Measurements from ENCODE around the gene RNF5.

Gene RNF5

GRCh38 chr6:32146287-32146686, 31.9 kb upstream of the RNF5 start:
- peaks cover 11% of the 10 kb centered on the region; the same call in 1 of the 2 replicates for H3K4me1 ChIP-seq (ENCODE audit: insufficient read depth, low read length)
- no peaks in the 10 kb centered on the region for H3K36me3 ChIP-seq (ENCODE audit: insufficient read depth, low read length)
- WGBS: 77% methylated on average over 1 of the region's 1 CpG
- H3K27me3 ChIP-seq (ENCODE audit: insufficient read depth, low read length): peaks cover 15% of the 10 kb centered on the region
- H3K27ac ChIP-seq (ENCODE audit: low read depth, low read length): no peak overlapping the region
- H3K9ac ChIP-seq (ENCODE audit: low read depth, low read length): peak overlapping the region; percentile 24; the same call in 1 of the 2 replicates
- H3K9me3 ChIP-seq (ENCODE audit: insufficient read depth, low read depth, low read length): no peaks in the 10 kb centered on the region
- H3K4me3 ChIP-seq (ENCODE audit: low read length): no peak overlapping the region; the same call in 1 of the 2 replicates

GRCh38 chr6:32146687-32147086, 31.5 kb upstream of the RNF5 start:
- H3K4me3 ChIP-seq (ENCODE audit: low read length): no peak overlapping the region; the same call in 1 of the 2 replicates
- H3K36me3 ChIP-seq (ENCODE audit: insufficient read depth, low read length): no peaks in the 10 kb centered on the region
- H3K27ac ChIP-seq (ENCODE audit: low read depth, low read length): no peak overlapping the region
- WGBS: 39% methylated on average over 4 of the region's 4 CpGs
- no peaks in the 10 kb centered on the region for H3K9me3 ChIP-seq (ENCODE audit: insufficient read depth, low read depth, low read length)
- peaks cover 17% of the 10 kb centered on the region for H3K27me3 ChIP-seq (ENCODE audit: insufficient read depth, low read length)
- peak overlapping the region; percentile 24; the same call in 1 of the 2 replicates for H3K9ac ChIP-seq (ENCODE audit: low read depth, low read length)
- H3K4me1 ChIP-seq (ENCODE audit: insufficient read depth, low read length): peaks cover 11% of the 10 kb centered on the region; the same call in 1 of the 2 replicates

GRCh38 chr6:32147401-32148132, 30.6 kb upstream of the RNF5 start:
- Histone ChIP-seq H3K9me3 (ENCODE audit: insufficient read depth, low read depth, low read length) (no peaks in the 10 kb centered on the region), H3K4me3 (ENCODE audit: low read length) (no peak overlapping the region), H3K9ac (ENCODE audit: low read depth, low read length) (no peak overlapping the region), H3K27ac (ENCODE audit: low read depth, low read length) (no peak overlapping the region), H3K36me3 (ENCODE audit: insufficient read depth, low read length) (no peaks in the 10 kb centered on the region), H3K4me1 (ENCODE audit: insufficient read depth, low read length) (peaks cover 18% of the 10 kb centered on the region), H3K27me3 (ENCODE audit: insufficient read depth, low read length) (peaks cover 24% of the 10 kb centered on the region)
- WGBS: 98% methylated on average over 4 of the region's 4 CpGs

- H3K27me3 ChIP-seq (ENCODE audit: insufficient read depth, low read length): peaks cover 24% of the 10 kb centered on the region
- WGBS: 89% methylated on average over 38 of the region's 39 CpGs
- no peaks in the 10 kb centered on the region for H3K36me3 ChIP-seq (ENCODE audit: insufficient read depth, low read length)
- no peak overlapping the region for H3K27ac ChIP-seq (ENCODE audit: low read depth, low read length)
- no peaks in the 10 kb centered on the region for H3K9me3 ChIP-seq (ENCODE audit: insufficient read depth, low read depth, low read length)
- no peak overlapping the region for H3K9ac ChIP-seq (ENCODE audit: low read depth, low read length)
- peaks cover 19% of the 10 kb centered on the region for H3K4me1 ChIP-seq (ENCODE audit: insufficient read depth, low read length)
- peak overlapping the region; percentile 31; the same call in 1 of the 2 replicates for H3K4me3 ChIP-seq (ENCODE audit: low read length)
These were observed 29.7 kb upstream of the RNF5 start for GRCh38 chr6:32148289-32149091.

GRCh38 chr6:32149092-32149755, 29.0 kb upstream of the RNF5 start:
- Histone ChIP-seq H3K4me1 (ENCODE audit: insufficient read depth, low read length) (peaks cover 19% of the 10 kb centered on the region), H3K27me3 (ENCODE audit: insufficient read depth, low read length) (peaks cover 24% of the 10 kb centered on the region), H3K9me3 (ENCODE audit: insufficient read depth, low read depth, low read length) (no peaks in the 10 kb centered on the region), H3K9ac (ENCODE audit: low read depth, low read length) (no peak overlapping the region), H3K27ac (ENCODE audit: low read depth, low read length) (no peak overlapping the region), H3K36me3 (ENCODE audit: insufficient read depth, low read length) (no peaks in the 10 kb centered on the region), H3K4me3 (ENCODE audit: low read length) (no peak overlapping the region)
- 95% methylated on average over 47 of the region's 47 CpGs for WGBS

GRCh38 chr6:32149932-32150870, 28.0 kb upstream of the RNF5 start:
- Histone ChIP-seq H3K4me1 (ENCODE audit: insufficient read depth, low read length) (peaks cover 19% of the 10 kb centered on the region), H3K4me3 (ENCODE audit: low read length) (peak overlapping the region; percentile 47), H3K9ac (ENCODE audit: low read depth, low read length) (no peak overlapping the region), H3K9me3 (ENCODE audit: insufficient read depth, low read depth, low read length) (no peaks in the 10 kb centered on the region), H3K27ac (ENCODE audit: low read depth, low read length) (no peak overlapping the region), H3K27me3 (ENCODE audit: insufficient read depth, low read length) (peaks cover 24% of the 10 kb centered on the region), H3K36me3 (ENCODE audit: insufficient read depth, low read length) (no peaks in the 10 kb centered on the region)
- whole genome bisulfite sequencing: 52% methylated on average over 55 of the region's 55 CpGs

GRCh38 chr6:32151181-32151862, 26.9 kb upstream of the RNF5 start:
- Histone ChIP-seq H3K36me3 (ENCODE audit: insufficient read depth, low read length) (peaks cover 5% of the 10 kb centered on the region), H3K9me3 (ENCODE audit: insufficient read depth, low read depth, low read length) (no peaks in the 10 kb centered on the region), H3K4me3 (ENCODE audit: low read length) (no peak overlapping the region; the same call in none of the 2 replicates), H3K4me1 (ENCODE audit: insufficient read depth, low read length) (peaks cover 14% of the 10 kb centered on the region), H3K27me3 (ENCODE audit: insufficient read depth, low read length) (peaks cover 24% of the 10 kb centered on the region), H3K27ac (ENCODE audit: low read depth, low read length) (no peak overlapping the region), H3K9ac (ENCODE audit: low read depth, low read length) (no peak overlapping the region)
- WGBS: 34% methylated on average over 8 of the region's 8 CpGs

GRCh38 chr6:32151863-32152768, 26.1 kb upstream of the RNF5 start, which contains the start of gene PRRT1:
TSS of gene PRRT1 (minus strand) at chr6:32151939. CDS start at chr6:32151827, 112 bp downstream.
- H3K27ac ChIP-seq (ENCODE audit: low read depth, low read length): peak within 1 kb of the TSS; percentile 92; the same call in 1 of the 2 replicates
- H3K36me3 ChIP-seq (ENCODE audit: insufficient read depth, low read length): peaks cover 13% of the 10 kb centered on the region
- H3K9me3 ChIP-seq (ENCODE audit: insufficient read depth, low read depth, low read length): no peaks in the 10 kb centered on the region
- WGBS: 10% methylated on average over 9 of the region's 24 CpGs
- peaks cover 24% of the 10 kb centered on the region for H3K27me3 ChIP-seq (ENCODE audit: insufficient read depth, low read length)
- H3K4me1 ChIP-seq (ENCODE audit: insufficient read depth, low read length): peaks cover 8% of the 10 kb centered on the region
- H3K9ac ChIP-seq (ENCODE audit: low read depth, low read length): peak within 1 kb of the TSS; percentile 87; the same call in 1 of the 2 replicates
- H3K4me3 ChIP-seq (ENCODE audit: low read length): peak within 1 kb of the TSS; percentile 92

- WGBS: 2% methylated on average over 32 of the region's 35 CpGs
- Histone ChIP-seq H3K9ac (ENCODE audit: low read depth, low read length) (peak overlapping the region; percentile 87), H3K4me3 (ENCODE audit: low read length) (peak overlapping the region; percentile 92), H3K9me3 (ENCODE audit: insufficient read depth, low read depth, low read length) (no peaks in the 10 kb centered on the region), H3K4me1 (ENCODE audit: insufficient read depth, low read length) (peaks cover 8% of the 10 kb centered on the region), H3K27me3 (ENCODE audit: insufficient read depth, low read length) (peaks cover 24% of the 10 kb centered on the region), H3K27ac (ENCODE audit: low read depth, low read length) (peak overlapping the region; percentile 92), H3K36me3 (ENCODE audit: insufficient read depth, low read length) (peaks cover 22% of the 10 kb centered on the region)
These were observed 25.2 kb upstream of the RNF5 start for GRCh38 chr6:32152769-32153563.

Data from HUES64 (cell line).